Stimulated activated CD8-positive, alpha-beta memory T cell treated with anti-CD3 and anti-CD28 coated beads, Interleukin-7, amount 100 ng/mL, for 4 hours (primary cell): ENCODE data around the gene TTL.
"Not testable (repeated sequence)": the region's sequence is repeated elsewhere in the genome, so short reads cannot be mapped to it uniquely, and the experiment has no call there.

Experiments used
- DNase-seq, 2 donors: peaks; one replicate each; pipeline ENCODE4 v3.0.0-alpha.2; 2020; ENCODE audit warnings: low read depth in 2 of 2

TTL gene

DNA sequence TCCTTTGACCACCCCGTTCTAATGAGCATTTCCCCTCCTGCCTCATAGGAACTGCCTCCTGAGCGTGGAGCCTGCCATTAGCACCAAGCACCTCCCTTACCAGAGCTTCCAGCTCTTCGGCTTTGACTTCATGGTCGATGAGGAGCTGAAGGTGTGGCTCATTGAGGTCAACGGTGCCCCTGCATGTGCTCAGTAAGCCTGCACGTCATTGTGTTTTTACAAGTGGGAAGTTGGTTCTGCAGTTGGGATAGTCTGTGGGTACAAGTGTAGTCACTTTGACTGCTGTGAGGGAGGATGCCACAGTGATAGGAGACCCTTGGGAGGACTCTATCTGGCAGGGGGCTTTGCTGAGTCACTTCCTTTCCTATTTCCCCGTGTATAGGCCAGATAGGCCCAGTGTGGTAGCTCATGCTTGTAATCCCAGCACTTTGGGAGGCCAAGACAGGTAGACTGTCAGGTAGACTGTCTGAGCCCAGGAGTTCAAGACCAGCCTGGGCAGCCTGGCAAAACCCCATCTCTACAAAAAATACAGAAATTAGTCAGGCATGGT lies 38.4 kb downstream of the TTL start:
- DNase-seq: no peak

DNA sequence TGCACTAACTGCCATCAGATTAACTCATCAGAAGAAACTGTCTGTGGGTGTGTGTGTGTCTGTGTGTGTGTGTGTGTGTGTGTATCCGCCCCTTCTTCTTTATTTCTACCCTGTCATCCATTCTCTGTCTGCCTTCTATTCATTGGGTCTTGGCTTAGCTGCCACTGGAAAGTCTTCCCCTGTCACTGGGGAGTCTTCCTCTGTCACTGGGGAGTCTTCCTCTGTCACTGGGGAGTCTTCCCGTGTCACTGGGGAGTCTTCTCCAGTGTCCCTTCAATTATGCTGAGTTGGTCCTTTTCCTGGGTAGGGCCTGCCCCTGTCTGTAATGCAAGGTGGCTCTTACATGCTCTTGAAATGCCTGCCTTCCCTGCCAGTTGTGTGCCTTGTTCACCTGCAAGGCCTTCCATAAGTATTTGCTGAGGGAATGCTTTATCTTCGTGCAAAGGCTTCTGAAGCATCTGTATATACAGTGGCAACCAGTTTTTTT lies 41.4 kb downstream of the TTL start:
- DNase-seq: no peak

DNA sequence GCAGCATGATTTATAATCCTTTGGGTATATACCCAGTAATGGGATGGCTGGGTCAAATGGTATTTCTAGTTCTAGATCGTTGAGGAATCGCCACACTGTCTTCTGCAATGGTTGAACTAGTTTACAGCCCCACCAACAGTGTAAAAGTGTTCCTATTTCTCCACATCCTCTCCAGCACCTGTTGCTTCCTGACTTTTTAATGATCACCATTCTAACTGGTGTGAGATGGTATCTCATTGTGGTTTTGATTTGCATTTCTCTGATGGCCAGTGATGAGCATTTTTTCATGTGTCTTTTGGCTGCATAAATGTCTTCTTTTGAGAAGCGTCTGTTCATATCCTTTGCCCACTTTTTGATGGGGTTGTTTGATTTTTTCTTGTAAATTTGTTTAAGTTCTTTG lies 42.3 kb downstream of the TTL start:
- not testable (repeated sequence) for DNase-seq

DNA sequence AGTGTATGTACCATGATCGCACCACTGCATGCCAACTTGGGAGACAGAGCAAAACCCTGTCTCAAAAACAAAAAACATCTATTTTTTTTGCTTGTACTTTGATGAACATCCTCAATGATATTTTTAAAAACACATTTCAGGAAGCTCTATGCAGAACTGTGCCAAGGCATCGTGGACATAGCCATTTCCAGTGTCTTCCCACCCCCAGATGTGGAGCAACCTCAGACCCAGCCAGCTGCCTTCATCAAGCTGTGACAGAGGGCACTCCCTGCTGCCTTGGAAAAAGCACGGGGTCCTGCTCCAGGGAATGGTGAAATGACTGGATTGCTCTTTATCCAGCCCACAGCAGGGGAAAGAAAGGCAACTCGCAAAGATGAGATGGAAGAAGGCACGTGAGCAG lies 46.6 kb downstream of the TTL start:
- DNase-seq: no peak

DNA sequence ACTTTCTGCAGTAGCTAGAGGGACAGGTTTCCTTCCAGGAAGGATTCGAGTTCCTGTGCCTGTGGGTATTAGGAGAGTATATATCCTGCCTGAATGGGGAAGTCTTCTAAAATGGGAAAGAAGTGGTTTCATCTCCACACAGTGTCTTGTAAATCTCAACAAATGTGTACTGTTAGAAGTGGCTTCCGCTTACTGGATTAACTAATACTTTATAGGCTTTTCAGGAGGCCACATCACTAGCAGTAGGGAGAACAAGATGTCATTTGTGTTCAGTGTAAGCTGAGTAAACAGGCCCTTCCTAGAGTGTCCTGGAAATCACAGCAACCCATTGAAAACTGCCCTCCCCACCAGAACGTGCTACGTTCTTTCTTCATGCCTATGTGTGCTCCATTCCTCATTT lies 47.8 kb downstream of the TTL start:
- DNase-seq: no peak

DNA sequence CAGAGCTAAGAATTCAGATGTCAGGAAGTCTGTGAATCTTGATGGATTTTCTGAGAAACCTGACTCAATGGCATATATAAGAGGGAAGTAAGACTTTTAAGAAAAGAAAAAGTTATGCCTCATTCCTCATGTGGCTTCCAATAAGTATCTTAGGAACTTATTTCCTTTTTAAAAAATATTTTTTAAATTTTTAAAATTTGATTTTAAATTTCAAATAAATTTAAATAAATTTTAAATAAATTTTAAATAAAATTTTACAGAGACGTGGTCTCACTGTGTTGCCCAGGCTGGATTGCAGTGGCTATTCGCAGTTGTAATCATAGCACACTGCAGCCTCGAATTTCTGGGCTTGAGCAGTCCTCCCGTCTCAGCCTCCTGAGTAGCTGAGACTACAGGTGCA lies 48.8 kb downstream of the TTL start:
- DNase-seq: no peak

DNA sequence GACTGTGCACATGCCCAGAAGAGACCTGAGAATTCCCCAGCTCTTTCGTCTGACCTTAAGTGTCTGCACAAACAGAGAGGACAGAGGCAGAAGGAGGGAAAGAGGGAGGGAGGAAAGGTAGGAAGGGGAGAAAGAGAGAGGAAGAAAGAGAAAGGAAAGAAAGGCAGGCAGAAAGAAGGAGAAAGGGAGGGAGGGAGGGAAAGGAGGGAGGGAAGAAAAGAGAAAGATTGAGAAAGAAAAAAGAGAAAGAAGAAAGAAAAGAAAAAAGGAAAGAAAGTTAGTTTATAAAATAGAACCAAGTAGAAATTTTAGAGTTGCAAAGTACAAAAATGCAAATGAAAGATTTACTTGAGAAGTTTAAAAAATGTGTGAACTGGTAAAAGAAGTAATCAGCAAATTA lies 52.9 kb downstream of the TTL start:
- DNase-seq: no peak

DNA sequence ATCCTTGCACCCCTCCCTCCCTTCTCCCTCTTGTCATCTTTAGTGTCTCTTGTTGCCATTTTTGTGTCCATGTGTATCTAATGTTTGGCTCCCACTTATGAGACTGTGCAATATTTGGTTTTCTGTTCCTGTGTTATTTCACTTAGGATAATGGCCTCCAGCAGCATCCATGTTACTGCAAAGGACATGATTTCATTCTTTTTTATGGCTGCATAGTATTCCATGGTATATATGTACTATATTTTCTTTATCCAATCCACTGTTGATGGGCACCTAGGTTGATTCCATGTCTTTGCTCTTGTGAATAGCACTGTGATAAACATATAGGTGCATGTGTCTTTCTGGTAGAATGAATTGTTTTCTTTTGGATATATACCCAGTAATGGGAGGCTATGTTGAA lies 54.7 kb downstream of the TTL start:
- DNase-seq: not testable (repeated sequence)

DNA sequence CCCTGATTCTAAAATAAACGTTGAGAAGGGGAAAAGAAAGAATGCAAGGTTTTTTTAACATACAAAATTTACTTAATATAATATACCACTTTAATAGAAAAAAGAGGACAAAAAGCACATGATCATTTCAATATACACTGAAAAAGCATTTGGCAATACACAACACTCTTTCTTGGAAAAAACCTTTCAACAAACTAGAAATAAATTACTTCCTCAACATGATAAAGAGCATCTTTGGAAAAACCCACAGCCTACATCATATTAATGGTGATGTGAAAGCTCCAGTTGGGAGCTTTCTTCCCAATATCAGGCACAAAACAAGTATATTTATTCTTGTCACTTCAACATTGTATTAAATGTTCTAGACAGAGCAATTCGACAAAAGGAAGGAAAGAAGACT lies 57.4 kb downstream of the TTL start:
- no peak for DNase-seq

DNA sequence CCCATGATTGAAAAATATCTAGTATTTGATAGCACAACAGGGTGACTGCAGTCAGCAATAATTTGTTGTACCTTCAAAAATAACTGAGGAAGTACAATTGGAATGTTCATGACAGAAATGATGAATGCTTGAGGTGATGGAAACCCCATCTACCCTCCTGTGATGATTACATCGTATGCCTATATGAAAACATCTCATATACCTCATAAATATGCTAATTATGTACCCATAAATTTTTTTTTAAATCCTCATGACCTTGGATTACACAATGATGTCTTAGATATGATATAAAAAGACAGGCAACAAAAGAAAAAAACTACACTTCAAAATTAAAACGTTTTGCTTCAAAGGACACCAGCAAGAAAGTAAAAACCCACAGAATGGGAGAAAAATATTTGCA lies 59.0 kb downstream of the TTL start:
- DNase-seq: no peak

DNA sequence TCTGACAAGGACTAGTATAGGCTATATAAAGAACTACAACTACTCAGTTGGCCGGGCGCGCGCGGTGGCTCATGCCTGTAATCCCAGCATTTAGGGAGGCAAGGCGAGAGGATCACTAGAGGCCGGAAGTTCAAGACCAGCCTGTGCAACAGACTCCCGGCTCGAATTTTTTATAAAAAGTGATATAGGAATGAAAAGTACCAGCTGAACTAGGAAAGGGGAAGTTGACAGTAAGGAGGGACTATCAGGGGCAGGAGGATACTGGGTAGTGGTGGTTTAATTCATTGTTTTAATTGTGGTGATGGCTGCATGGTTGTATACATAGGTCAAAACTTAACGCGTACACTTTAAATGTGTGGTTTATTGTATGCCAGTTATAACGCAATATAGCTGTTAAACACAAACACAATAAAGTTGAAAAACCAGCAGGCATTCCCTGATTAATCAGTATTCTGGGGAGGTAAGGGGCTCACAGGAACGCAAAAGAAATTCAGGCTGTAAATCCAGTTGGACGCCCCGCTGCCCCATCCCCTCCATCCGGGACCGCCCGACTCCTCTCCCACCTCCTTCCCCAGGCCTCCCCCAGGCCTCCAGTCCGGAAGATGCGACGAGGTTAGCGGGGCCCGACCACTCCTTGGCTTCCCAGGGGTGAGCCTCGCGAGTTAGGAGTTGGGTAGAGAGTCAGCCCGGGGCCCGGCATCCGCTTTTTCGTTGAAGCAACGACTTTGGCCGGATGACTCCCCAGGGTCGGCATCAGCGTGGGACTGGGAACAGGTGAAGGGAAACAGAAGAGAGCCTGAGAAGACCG lies 59.6 kb downstream of the TTL start:
- peak; percentile 54 to 57 for DNase-seq

DNA sequence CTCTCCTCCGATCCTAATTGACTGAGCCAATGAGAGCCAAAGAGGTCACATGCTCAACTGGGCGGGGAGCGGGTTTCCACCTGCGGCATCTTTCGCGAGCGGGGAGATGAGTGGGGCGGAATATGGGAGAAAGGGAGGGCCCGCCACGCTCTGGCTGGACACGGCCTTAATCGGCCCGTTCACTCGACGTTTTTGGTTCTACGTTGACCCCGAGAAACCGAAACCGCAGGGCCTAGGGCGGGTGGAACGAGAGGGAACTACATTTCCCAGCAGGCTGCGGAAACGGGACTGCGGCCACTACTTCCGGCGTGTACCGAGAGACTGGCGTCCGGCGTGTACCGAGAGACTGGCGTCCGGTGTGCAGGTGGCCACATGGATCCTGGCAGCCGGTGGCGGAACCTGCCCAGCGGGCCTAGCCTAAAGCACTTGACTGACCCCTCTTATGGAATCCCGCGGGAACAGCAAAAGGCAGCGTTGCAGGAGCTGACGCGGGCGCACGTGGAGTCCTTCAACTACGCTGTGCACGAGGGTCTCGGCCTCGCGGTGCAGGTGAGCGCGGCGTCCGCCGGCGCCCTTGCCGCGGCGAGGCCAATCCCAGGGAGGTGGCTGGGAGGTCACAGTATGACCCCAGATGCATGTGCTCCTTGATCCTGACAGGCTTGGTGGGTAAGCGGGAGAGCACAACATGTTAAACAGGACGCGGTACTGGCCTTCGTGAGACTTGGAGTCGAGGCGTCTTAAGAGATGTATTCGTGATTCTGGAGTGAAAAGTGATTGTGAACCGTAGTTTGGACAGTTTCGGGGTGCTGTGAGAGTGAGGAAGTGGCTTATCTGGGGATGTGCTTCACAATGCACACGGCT lies 60.4 kb downstream of the TTL start, which contains the start of gene POLR1B:
TSS of gene POLR1B (plus strand) at position 343 of the 861 bp plus-strand sequence. CDS start at position 373, 30 bp downstream.
- peak; percentile 67 to 68 for DNase-seq

DNA sequence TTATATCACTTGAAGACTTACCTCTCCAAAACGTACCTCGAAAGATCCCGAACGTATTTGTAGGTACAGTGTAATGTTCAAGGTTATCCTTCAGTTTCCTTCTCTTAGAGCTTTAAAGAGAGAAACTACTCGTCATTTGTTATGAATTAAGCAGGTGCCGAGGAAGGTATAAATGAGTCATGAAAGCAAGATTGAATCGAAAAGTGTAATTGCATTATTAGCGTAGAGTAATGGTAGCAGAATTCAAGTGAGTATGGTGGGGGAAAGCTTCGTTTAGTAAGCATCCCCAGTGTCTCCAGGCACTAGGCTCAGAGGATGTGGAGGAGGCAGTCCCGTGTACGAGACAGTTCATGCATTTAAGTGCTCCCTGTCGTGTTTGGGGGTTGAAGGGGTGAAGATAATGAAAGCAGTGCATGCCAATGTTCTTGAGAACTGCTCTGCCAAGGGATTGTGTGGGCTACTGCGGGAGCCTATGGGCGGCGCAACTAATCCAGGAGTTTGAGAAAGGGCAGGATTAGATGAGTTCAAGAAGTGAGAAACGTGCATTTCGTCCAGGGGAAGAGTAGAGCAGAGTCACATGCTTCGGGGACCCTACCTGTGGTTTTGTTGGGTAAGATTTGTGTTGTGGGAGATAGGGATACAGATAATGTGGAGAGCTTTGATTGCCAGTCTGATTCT lies 61.2 kb downstream of the TTL start:
- no peak for DNase-seq

DNA sequence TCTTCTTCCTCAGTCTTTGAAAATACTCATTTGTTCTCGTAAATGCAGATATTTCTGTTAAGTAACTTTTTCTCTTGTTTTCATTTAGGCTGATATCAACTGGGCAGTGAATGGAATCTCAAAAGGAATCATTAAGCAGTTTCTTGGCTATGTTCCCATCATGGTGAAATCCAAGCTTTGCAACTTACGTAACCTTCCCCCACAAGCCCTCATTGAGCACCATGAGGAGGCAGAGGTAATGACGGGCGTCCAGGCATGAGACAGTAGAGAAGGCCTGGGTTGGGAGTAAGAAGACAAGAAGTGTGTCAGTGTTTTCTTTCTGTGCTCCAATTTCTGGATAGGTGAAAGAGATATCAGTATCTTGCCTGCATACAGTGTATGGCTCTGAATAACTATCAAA lies 65.4 kb downstream of the TTL start:
- no peak for DNase-seq

DNA sequence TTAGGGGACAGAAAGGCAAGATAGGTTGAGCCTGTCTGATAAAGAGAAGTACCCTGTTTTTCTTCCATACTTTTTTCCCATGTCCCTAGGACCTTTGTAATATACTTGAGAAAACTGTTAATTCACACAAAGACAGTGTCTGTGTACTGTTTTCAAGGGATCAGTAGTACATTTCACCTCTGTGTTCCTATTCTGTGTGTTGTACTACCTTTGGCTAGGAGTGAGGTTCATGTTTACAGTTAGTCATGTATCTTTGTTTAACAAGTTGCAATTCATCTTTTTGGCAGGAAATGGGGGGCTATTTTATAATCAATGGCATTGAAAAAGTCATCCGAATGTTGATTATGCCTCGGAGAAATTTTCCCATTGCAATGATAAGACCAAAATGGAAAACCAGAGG lies 67.0 kb downstream of the TTL start:
- DNase-seq: no peak

DNA sequence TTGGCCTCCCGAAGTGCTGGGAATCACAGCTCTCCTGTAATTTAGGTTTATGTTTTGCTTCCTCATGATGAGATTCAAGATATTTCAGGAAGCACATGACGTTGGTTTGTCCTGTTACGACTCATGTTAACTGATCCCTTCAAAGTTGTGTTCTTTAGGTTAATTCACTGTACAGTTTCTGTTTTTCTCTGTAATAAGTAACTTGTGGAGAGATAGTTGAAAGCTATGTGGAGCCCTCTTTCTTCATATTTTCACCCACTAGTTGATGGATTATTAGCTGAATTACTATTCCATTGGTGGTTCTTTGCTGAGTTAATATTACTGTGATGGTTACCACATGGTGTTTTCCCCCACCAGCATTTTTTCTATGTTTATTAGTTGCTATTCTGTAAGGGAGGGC lies 84.1 kb downstream of the TTL start:
- no peak for DNase-seq

DNA sequence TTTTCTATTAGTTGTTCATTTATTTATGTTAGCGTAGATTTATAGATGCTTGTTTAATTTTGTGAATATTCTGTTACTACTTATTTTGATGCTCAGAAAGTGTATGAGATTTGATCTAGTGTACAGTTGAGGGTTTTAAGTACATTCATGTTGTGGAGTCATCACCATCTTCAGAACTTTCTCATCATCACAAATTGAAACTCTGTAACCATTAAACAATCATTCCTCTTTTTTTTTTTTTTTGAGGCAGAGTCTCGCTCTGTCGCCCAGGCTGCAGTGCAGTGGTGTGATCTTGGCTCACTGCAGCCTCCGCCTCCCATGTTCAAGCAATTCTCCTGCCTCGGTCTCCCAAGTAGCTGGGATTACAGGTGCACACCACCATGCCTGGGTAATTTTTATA lies 84.6 kb downstream of the TTL start:
- DNase-seq: not testable (repeated sequence)

DNA sequence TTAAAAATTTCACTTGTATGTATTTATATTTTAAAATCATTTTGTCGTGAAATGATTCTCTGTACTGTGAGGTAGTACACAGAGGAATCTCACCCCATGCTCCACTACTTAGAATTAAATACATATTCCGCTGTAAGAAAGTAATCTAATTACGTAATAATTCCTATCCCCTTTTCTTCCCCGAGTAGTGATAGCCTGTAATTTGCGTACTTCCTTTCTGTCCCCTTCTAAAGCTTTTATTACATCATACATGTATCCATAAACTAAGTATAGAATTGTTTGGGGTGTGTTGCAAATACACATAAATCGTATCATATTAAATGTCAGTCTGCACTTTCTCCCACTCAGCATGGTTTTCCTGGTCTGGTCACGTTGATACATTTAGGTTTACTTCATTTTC lies 90.0 kb downstream of the TTL start:
- no peak for DNase-seq

DNA sequence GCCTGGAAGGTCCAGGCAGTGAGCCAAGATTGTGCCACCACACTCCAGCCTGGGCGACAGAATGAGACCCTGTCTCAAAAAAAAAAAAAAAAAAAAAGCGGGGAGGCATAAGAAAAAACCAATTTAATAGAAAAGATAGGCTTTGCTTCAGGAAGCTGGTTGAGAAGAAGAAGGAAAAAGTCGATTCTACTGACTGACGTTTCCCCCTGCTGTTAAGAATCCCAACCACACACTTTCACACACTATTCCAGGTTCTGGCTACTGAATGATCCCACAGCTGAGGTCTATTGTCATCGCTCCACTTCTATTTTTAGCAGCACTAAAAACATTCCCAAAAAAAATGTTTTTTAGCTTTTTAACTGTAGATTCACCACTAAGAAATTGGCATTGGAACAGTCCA lies 95.8 kb downstream of the TTL start:
- no peak for DNase-seq

DNA sequence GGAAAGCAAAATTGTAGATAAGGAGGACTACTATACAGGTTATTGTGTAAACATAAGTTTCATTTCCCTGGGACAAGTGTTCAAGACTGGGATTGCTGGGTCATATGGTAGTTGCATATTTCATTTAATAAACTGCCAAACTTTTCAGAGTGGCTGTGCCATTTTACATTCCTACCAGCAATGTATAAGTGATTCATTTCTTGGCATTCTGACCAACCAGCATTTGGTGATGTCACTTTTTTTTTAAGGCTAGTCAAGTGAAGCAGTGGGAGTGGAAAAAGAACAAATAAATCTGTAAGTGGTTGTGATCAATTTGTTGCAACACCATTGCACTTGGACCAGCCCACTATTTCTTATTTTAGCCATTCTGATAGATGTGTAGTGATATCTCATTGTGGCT lies 97.3 kb downstream of the TTL start:
- no peak for DNase-seq

DNA sequence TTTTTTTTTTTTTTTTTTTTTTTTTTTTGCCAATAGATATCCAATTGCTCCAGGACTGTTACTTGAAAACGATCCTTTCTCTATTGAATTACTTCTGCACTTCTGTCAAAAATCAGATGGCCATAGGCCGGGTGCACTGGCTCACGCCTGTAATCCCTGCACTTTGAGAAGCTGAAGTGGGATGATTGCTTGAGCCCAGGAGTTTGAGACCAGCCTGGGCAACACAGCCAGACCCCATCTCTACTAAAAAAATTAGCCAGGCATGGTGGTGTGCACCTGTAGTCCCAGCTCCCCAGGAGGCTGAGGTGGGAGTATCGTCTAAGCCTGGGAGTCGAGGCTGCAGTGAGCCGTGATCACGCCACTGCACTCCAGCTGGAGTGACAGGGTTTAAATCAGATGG lies 98.1 kb downstream of the TTL start:
- no peak for DNase-seq

DNA sequence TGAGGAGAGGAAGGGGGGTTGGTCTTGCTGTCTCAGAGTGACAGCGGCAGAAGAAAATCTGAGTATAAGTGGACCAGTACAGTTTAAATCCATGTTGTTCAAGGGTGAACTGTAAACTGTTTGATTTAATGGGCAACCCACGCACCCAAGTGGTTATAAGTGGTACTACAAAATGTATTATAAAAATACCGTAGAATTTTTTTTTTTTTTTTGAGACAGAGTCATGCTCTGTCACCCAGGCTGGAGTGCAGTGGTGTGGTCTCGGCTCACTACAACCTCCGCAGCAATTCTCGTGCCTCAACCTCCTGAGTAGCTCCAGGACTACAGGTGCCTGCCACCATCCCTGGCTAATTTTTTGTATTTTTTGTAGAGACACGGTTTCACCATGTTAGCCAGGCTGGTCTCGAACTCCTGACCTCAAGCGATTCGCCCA lies 100.4 kb downstream of the TTL start:
- DNase-seq: peak; percentile 0 to 20
